Stimulated activated naive CD4-positive, alpha-beta T cell (primary cell): Measurements from ENCODE around the gene FAAH2.
"Not testable (repeated sequence)": the region's sequence is repeated elsewhere in the genome, so short reads cannot be mapped to it uniquely, and the experiment has no call there.

Experiments used
- DNase-seq, 6 experiments: peaks; one replicate each; lab custom pipeline; 2025; lab: John Stamatoyannopoulos, UW

FAAH2 gene

DNA sequence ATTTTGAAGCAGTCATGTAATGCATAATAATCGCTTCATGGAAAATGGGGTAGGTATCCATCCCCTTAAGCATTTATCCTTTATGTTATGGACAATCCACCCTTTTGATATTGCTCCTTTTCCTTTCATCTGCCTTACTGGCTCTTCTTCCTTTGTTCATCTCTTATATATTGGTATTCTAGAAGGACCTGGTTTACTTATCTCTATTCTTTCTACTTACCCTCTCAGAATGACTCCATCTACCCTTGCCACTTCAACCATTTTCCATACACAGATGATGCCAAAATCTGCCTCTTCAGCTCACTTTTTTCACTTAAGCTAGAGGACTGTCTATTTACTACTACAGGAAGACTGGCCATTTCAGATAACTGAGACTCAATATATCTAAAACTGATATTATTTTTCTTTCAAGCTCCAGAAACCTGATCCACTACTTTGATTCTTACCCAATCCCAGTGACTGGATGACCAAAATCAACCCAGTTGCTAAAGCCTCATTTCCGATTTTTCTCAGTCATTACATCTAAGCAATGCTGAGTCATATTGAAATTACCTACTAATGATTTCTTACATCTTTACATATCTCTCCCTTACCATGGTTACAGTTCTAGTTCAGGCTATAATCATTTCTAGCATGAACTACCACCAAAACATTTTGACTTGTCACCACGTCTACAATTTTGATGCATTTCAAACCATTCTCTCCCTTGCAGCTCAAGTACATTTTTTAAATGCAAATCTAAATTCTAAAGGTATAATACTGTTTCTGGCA, 93.7 kb downstream of the FAAH2 start:
- no peak for DNase-seq

GRCh38 chrX:57394162-57394561, 107.7 kb downstream of the FAAH2 start:
- DNase-seq: not testable (repeated sequence)

- DNase-seq: not testable (repeated sequence)
Observed at GRCh38 chrX:57403191-57403590, 116.7 kb downstream of the FAAH2 start.

GRCh38 chrX:57406149-57406548, 119.6 kb downstream of the FAAH2 start:
- no peak for DNase-seq

GRCh38 chrX:57417827-57418226, 131.3 kb downstream of the FAAH2 start:
- no peak for DNase-seq

GRCh38 chrX:57422289-57422688, 135.8 kb downstream of the FAAH2 start:
- no peak for DNase-seq

DNA sequence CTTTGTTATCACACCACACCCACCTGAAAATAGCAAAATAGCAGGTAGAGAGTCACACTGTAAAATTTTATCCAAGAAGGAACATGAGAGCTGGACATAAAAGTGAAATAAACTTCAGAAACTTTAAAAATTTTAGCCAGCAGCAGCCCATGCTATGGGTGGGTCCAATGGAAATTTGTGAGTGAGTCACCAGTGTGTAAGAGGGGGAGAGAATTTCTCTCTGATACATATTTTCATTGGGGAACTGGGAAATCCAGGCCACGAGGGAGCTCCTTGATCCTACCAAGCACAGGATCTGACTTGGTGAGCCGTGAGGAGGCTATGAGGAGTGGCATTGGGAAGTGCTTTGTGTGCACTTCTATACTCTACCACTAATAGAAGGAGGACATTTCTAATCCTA, 136.3 kb downstream of the FAAH2 start:
- DNase-seq: no peak

DNA sequence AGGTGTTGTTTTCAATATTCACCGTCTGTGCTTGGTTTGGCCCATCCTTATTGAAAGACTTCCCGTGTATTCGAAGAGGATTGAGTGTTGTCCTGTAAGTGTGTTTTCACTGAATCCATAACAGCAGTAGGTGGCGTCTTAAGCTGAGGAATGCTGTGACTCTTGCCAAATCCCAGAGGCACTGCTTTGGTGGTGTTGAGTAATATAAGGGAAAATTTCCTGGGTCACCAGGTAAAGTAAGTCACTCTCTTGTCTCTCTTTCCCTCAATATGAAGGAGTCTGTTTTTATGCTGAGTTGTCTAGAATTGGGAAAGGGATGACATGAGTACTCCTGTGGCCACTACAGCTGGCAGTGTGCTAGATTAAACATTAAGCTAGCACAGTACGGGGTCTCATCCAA, 158.6 kb downstream of the FAAH2 start:
- no peak for DNase-seq

DNA sequence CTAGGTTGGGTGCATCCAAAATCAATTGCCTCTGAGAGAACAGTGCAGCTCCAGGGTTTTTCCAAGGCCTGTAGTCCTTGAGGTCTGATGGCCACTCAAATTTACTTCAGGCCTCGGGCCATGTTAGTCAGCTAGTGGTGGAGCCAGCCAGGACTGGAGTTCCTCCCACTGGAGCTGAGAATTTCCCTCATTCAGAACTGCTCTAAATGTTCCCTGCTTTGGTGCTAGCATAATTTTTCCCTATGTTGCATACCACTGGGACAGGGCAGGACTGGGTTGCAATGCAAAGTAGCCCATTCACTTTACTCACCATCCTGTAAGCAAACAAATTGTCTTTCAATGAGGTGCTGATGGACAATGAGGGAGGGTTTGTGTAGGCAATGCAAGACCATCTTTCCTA, 159.3 kb downstream of the FAAH2 start:
- DNase-seq: no peak

DNA sequence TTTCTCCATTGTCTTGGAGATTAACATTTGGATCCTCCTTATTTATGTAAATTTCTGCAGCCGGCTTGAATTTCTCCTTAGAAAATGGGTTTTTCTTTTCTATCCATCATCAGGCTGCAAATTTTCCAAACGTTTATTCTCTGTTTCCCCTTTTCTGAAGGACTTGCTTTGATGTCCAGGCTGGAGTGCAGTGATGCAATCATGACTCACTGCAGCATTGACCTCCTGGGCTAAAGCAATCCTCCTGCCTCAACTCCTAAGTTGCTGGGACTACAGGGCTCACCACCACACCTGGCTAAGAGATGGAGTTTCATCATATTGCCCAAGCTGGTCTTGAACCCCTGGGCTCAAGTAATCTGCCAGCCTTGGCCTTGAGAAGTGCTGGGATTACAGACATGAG, 161.3 kb downstream of the FAAH2 start:
- DNase-seq: no peak

- DNase-seq: no peak
Observed at GRCh38 chrX:57451426-57452020, 165.0 kb downstream of the FAAH2 start.

GRCh38 chrX:57453901-57454300, 167.4 kb downstream of the FAAH2 start:
- DNase-seq: peak in 3 of 6 experiments; percentile 4 to 25 (median 21)

DNA sequence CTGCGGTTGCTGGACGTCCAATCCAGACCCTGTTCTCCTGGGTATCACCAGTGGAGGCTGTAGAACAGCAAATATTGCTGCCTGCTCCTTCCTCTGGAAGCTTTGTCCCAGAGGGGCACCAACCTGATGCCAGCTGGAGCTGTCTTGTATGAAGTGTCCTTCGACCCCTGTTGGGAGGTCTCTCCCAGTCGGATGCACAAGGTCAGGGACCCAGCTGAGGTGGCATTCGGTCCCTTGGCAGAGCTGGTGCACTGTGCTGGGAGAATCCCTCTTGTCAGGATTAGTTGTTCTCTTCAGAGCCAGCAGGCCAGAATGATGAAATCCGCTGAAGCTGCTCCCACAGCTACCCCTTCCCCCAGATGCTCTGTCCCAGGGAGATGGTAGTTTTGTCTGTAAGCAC, 195.0 kb downstream of the FAAH2 start:
- DNase-seq: no peak

GRCh38 chrX:57516491-57516890, 230.0 kb downstream of the FAAH2 start:
- DNase-seq: no peak

DNA sequence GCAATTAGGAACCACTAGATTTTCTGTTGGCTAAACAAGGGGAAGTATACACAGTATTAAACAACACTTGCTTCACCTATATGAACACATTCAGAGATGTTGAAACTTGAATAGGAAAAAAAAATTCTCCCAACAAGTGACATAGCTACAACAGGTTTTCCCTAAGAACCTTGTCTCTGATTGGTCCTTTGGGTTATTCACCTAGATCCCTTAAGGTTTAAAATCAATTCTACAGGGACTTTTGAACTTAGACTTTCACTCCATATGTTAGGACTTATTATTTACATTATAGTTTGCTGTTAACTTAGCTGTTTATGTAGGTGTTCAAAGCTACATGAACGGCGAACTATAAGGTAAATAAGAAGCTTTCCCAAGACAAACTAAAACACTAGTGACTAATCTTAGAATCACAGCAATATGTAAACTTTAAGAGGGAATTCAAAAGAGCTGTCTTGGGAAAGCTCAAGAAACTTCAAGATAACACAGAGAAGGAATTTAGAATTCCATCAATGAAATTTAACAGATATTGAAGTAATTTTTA, 233.1 kb downstream of the FAAH2 start:
- DNase-seq: no peak

DNA sequence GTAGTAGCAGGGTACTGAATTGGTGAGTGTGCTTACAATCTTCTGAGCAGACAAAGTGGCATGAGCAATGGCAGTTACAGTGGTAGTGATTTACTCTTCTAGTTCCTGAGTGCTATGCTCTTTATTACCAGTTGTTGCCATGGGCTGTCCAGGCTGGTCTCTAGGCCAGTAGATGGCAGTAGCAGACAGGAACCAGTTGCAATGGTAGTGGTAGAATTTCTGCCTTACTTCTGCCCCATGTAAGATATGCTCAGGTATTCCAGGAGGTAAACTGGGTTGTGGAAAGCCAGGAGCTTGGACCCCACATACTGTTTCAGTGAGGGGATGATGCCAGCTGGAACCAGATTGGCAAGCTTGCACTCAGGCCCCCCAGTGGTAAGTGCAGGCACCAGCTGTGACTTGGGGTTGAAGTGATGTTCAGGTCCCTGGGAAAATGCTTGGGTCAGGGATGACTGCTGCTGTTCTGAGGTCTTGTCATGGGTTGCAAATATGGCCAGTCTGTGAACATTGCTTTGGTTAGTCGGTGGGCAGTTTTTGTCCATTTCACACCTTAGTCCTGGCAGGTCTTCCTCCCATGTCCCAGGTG, 242.3 kb downstream of the FAAH2 start:
- peak in 2 of 6 experiments; percentile 7 to 14 for DNase-seq
